Body of pancreas (tissue), 4 donors: Measurements from ENCODE around the gene LTBR.

Experiments
- CTCF ChIP-seq, 7 experiments: fragments of 450-650 bp in 4 of 7; fragments of 200-600 bp in 3 of 7; sonication (generic) in 3 of 7; IDR thresholded peaks; one replicate each; pipeline ENCODE4 v1.5.1; 2016 to 2019; ENCODE audit warnings: antibody characterized with exemption in 7 of 7
- POLR2A ChIP-seq, 3 donors: fragments of 450-650 bp; IDR thresholded peaks; one replicate each; pipeline ENCODE4 v1.6.1; 2016; ENCODE audit warnings: antibody characterized with exemption in 3 of 3, mild to moderate bottlenecking in 2 of 3

- TF ChIP-seq CTCF (IDR thresholded peaks at IDR 0.05) (no peak), POLR2A (IDR thresholded peaks at IDR 0.05) (no peak)
These were observed 31.5 kb upstream of the LTBR start for GRCh38 chr12:6352193-6353173.
